HepG2 (cell line): ENCODE results near the gene SPATA25. TPM values are rescaled to one million over a fixed set of nuclear protein-coding genes. Genes with fewer than 3 reads are reported as not detected.

ENCODE experiments used
- CBX5 ChIP-seq: sonication (generic); formaldehyde crosslinking; IDR thresholded peaks from 2 replicates; pipeline ENCODE4 v1.4.0; 2020; ENCODE audit warnings: missing genetic modification reagents, borderline replicate concordance
- FOXA1 ChIP-seq, 2 experiments: fragments of 450-650 bp in 1 of 2; sonication (generic) in 1 of 2; formaldehyde crosslinking in 1 of 2; IDR thresholded peaks; 2 replicates each; pipeline versions ENCODE4 v1.4.0 to v1.6.1; 2016 to 2020; ENCODE audit warnings: missing genetic modification reagents in 1 of 2
- HMG20B ChIP-seq: conservative IDR thresholded peaks from 2 replicates; pipeline ENCODE4 v1.6.1; 2016; ENCODE audit warnings: missing genetic modification reagents, missing compliant biosample characterization
- HNRNPL ChIP-seq: fragments of 200-400 bp; formaldehyde crosslinking; IDR thresholded peaks from 2 replicates; pipeline ENCODE4 v1.6.1; 2017; ENCODE audit warnings: mild to moderate bottlenecking, low read depth, low read length
- IKZF4 ChIP-seq: sonication (generic); formaldehyde crosslinking; IDR thresholded peaks from 2 replicates; pipeline ENCODE4 v1.5.1; 2020; ENCODE audit warnings: borderline replicate concordance, mild to moderate bottlenecking, low read depth, missing genetic modification reagents; ENCODE audit errors: not compliant biosample characterization
- KAT7 ChIP-seq: IDR thresholded peaks from 2 replicates; pipeline ENCODE4 v1.6.1; 2018; ENCODE audit warnings: borderline replicate concordance, missing compliant biosample characterization
- KLF15 ChIP-seq: sonication (generic); formaldehyde crosslinking; IDR thresholded peaks from 2 replicates; pipeline ENCODE4 v1.8.1; 2023; ENCODE audit warnings: borderline replicate concordance, mild to moderate bottlenecking, inconsistent platforms, missing genetic modification reagents, mixed read lengths
- NPAS2 ChIP-seq: sonication (generic); formaldehyde crosslinking; IDR thresholded peaks from 2 replicates; pipeline ENCODE4 v1.8.0; 2022; ENCODE audit warnings: mild to moderate bottlenecking, missing genetic modification reagents, borderline replicate concordance
- NR2F1 ChIP-seq, 2 experiments: fragments of 450-650 bp in 1 of 2; formaldehyde crosslinking in 1 of 2; IDR thresholded peaks; 2 replicates each; pipeline versions ENCODE4 v1.5.0 to v1.6.1; 2016 to 2020; ENCODE audit warnings: mild to moderate bottlenecking in 1 of 2, missing compliant biosample characterization in 1 of 2, missing genetic modification reagents in 1 of 2, moderate library complexity in 1 of 2
- RARG ChIP-seq: sonication (generic); formaldehyde crosslinking; IDR thresholded peaks from 2 replicates; pipeline ENCODE4 v1.4.0; 2020; ENCODE audit warnings: low read depth, mild to moderate bottlenecking, missing genetic modification reagents
- RBM39 ChIP-seq: fragments of 200-400 bp; formaldehyde crosslinking; IDR thresholded peaks from one replicate; pipeline ENCODE4 v1.6.1; 2018; ENCODE audit warnings: antibody characterized with exemption, mild to moderate bottlenecking, low read depth, low read length; ENCODE audit not compliant: poor library complexity, severe bottlenecking
- SALL1 ChIP-seq: sonication (generic); formaldehyde crosslinking; IDR thresholded peaks from 2 replicates; pipeline ENCODE4 v1.8.0; 2022; ENCODE audit warnings: mild to moderate bottlenecking, missing genetic modification reagents
- SKI ChIP-seq: fragments of 450-650 bp; IDR thresholded peaks from one replicate; pipeline ENCODE4 v1.6.1; 2018; ENCODE audit warnings: mild to moderate bottlenecking; ENCODE audit not compliant: partially characterized antibody
- SMC3 ChIP-seq: IDR thresholded peaks from 2 replicates; pipeline ENCODE4 v1.6.1; 2011; ENCODE audit warnings: low read length, improper control_type of control experiment
- SOX13 ChIP-seq, 3 experiments: fragments of 450-650 bp in 1 of 3; sonication (generic) in 1 of 3; formaldehyde crosslinking in 1 of 3; IDR thresholded peaks in 2 of 3; conservative IDR thresholded peaks in 1 of 3; 2 replicates each; pipeline versions ENCODE4 v1.5.0 to v1.6.1; 2016 to 2020; ENCODE audit warnings: antibody characterized with exemption in 1 of 3, mild to moderate bottlenecking in 1 of 3, missing compliant biosample characterization in 1 of 3, missing genetic modification reagents in 1 of 3, moderate library complexity in 1 of 3
- WIZ ChIP-seq: sonication (generic); formaldehyde crosslinking; IDR thresholded peaks from 2 replicates; pipeline ENCODE4 v1.5.1; 2020; ENCODE audit warnings: mild to moderate bottlenecking, missing genetic modification reagents
- ZFP36L2 ChIP-seq: sonication (generic); formaldehyde crosslinking; IDR thresholded peaks from 2 replicates; pipeline ENCODE4 v1.4.0; 2020; ENCODE audit warnings: missing genetic modification reagents
- ZNF317 ChIP-seq: sonication (generic); formaldehyde crosslinking; IDR thresholded peaks from 2 replicates; pipeline ENCODE4 v1.5.0; 2020; ENCODE audit warnings: mild to moderate bottlenecking, missing genetic modification reagents
- ZNF451 ChIP-seq: sonication (generic); formaldehyde crosslinking; IDR thresholded peaks from 2 replicates; pipeline ENCODE4 v1.5.0; 2020; ENCODE audit warnings: mild to moderate bottlenecking, missing genetic modification reagents
- ZNF766 ChIP-seq: sonication (generic); formaldehyde crosslinking; IDR thresholded peaks from 2 replicates; pipeline ENCODE4 v1.5.0; 2020; ENCODE audit warnings: missing genetic modification reagents, borderline replicate concordance
- ZNF891 ChIP-seq: sonication (generic); formaldehyde crosslinking; IDR thresholded peaks from 2 replicates; pipeline ENCODE4 v1.5.0; 2020; ENCODE audit warnings: mild to moderate bottlenecking, missing genetic modification reagents
- ZSCAN21 ChIP-seq: sonication (generic); formaldehyde crosslinking; IDR thresholded peaks from 2 replicates; pipeline ENCODE4 v1.8.0; 2022; ENCODE audit warnings: mild to moderate bottlenecking, missing genetic modification reagents, moderate library complexity, borderline replicate concordance
- polyA plus RNA-seq, 8 experiments: library from polyadenylated mRNA; depleted of rRNA in 3 of 8; stranded (reverse) in 7 of 8; unstranded in 1 of 8; fragments of >200 nt; fragmentation: Illumina TruSeq in 4 of 8; extraction: Trizol in 4 of 8; gene quantifications; 2 replicates each; pipeline versions ENCODE4 v1.2.1 to v1.2.3, GENCODE V29; 2011 to 2016; ENCODE audit warnings: low read depth in 4 of 8, missing spikeins in 1 of 8, mixed read lengths in 1 of 8; ENCODE audit not compliant: insufficient read depth in 1 of 8
- total RNA-seq, 5 experiments: library from RNA; depleted of rRNA; stranded (reverse); fragments of >200 nt; fragmentation: Illumina TruSeq; extraction: Trizol; gene quantifications; 2 replicates each; pipeline ENCODE4 v1.2.3, GENCODE V29; 2016; ENCODE audit warnings: low read depth in 1 of 5
- TF ChIP-seq, protein P1 (sequence below): fragments of 450-650 bp; IDR thresholded peaks from 2 replicates; pipeline ENCODE4 v1.6.1; 2017; ENCODE audit warnings: mild to moderate bottlenecking
- TF ChIP-seq, protein P2 (sequence below): sonication (generic); formaldehyde crosslinking; IDR thresholded peaks from 2 replicates; pipeline ENCODE4 v1.9.0; 2022; ENCODE audit warnings: missing genetic modification reagents, mild to moderate bottlenecking, borderline replicate concordance

SPATA25 gene
- total and polyA plus RNA-seq, 2 of the 13 experiments (the other 11 are each of a cell fraction or from before 2014, with no cell fraction given), result 4.8 to 7.6 TPM

DNA sequence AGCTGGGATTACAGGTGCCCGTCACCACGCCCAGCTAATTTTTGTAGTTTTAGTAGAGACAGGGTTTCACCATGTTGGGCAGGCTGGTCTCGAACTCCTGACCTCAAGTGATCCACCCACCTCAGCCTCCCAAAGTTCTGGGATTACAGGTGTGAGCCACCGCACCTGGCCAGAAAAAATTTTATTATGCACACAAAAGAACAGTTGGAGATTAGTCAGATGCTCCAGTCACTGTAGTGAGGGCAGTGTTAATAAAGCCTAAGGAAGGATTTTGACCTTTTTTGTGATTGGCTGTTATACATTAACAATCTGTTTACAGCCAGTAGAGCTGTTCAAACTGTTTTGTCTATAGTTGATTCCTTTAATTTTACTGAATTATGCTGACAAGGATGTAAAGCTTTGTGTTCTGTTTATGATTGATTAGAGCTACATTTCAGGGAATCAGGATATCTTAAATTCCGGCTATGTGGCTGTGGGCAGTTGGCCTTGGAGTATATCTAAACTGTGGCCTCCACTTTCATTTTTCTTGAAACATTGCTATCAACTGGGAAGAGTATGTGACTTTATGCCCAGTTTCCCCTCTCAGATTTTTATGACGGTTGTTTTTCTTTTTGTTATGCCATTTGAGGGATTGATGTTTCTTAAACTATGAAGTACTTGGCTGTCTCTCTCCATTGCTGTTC, 20.1 kb downstream of the SPATA25 start (continued):
- TF ChIP-seq KAT7 (CRISPR knock-in tag) (0 out of 2 replicates have a peak, but pooled peaks have one; percentile 7), SALL1 (CRISPR knock-in tag) (peak; percentile 41; the same call in 1 of the 2 replicates), ZFP36L2 (no peak), CBX5 (CRISPR knock-in tag) (no peak), RARG (CRISPR knock-in tag) (no peak), RBM39 (no peak), SMC3 (no peak), ZNF891 (CRISPR knock-in tag) (no peak), HNRNPL (no peak), ZNF451 (no peak), IKZF4 (CRISPR knock-in tag) (no peak), ZNF766 (CRISPR knock-in tag) (0 out of 2 replicates have a peak, but pooled peaks have one; percentile 51), WIZ (CRISPR knock-in tag) (no peak), FOXA1 (IDR thresholded peaks at IDR 0.05) (no peak), FOXA1 (CRISPR knock-in tag; IDR thresholded peaks at IDR 0.05) (no peak), ZNF317 (no peak), SOX13 (IDR thresholded peaks at IDR 0.05) (no peak), SOX13 (CRISPR knock-in tag; conservative IDR thresholded peaks at IDR 0.05 in 1 of 2, IDR thresholded peaks at IDR 0.05 in 1 of 2) (peak in 1 of 2 experiments; percentile 59; a peak in 1 of 4 replicates), HMG20B (CRISPR knock-in tag) (no peak), SKI (no peak), KLF15 (no peak), NPAS2 (CRISPR knock-in tag) (no peak), NR2F1 (CRISPR knock-in tag; IDR thresholded peaks at IDR 0.05) (no peak), ZSCAN21 (CRISPR knock-in tag) (no peak)
- TF ChIP-seq, protein P1, sequence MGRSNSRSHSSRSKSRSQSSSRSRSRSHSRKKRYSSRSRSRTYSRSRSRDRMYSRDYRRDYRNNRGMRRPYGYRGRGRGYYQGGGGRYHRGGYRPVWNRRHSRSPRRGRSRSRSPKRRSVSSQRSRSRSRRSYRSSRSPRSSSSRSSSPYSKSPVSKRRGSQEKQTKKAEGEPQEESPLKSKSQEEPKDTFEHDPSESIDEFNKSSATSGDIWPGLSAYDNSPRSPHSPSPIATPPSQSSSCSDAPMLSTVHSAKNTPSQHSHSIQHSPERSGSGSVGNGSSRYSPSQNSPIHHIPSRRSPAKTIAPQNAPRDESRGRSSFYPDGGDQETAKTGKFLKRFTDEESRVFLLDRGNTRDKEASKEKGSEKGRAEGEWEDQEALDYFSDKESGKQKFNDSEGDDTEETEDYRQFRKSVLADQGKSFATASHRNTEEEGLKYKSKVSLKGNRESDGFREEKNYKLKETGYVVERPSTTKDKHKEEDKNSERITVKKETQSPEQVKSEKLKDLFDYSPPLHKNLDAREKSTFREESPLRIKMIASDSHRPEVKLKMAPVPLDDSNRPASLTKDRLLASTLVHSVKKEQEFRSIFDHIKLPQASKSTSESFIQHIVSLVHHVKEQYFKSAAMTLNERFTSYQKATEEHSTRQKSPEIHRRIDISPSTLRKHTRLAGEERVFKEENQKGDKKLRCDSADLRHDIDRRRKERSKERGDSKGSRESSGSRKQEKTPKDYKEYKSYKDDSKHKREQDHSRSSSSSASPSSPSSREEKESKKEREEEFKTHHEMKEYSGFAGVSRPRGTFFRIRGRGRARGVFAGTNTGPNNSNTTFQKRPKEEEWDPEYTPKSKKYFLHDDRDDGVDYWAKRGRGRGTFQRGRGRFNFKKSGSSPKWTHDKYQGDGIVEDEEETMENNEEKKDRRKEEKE, result no peak
- TF ChIP-seq, protein P2, sequence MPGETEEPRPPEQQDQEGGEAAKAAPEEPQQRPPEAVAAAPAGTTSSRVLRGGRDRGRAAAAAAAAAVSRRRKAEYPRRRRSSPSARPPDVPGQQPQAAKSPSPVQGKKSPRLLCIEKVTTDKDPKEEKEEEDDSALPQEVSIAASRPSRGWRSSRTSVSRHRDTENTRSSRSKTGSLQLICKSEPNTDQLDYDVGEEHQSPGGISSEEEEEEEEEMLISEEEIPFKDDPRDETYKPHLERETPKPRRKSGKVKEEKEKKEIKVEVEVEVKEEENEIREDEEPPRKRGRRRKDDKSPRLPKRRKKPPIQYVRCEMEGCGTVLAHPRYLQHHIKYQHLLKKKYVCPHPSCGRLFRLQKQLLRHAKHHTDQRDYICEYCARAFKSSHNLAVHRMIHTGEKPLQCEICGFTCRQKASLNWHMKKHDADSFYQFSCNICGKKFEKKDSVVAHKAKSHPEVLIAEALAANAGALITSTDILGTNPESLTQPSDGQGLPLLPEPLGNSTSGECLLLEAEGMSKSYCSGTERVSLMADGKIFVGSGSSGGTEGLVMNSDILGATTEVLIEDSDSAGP (CRISPR knock-in tag), result no peak
